Measurements from ENCODE around the gene PRF1. TPM values are rescaled to one million over a fixed set of nuclear protein-coding genes. Genes with fewer than 3 reads are reported as not detected.

Gene PRF1
- total RNA-seq, 1 experiment from 2014 or later = 6.4 TPM

DNA sequence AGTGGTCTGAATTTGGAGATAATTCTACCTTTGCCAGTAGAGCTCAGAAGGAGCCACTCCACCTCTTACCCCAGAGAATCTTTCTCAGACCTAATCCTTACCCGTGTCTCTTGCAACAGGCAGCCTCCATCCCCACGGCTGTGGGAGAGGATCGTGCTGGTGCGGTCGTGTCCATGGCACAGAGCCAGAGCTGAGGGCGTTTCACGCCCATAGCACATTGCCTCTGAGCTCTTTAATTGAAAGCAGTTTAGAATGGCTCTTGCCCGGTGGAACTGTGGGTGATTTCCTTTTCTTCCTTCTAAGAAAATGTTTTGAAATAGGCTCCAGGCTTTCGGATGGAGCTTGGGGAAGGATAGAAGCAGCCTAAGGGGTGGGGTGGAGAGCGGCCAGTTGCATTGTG, 41.5 kb downstream of the PRF1 start:
- Histone ChIP-seq H3K27me3 (ENCODE audit: insufficient read depth, low read length) (no peaks in the 10 kb centered on the region), H3K9ac (ENCODE audit: low read length) (peak overlapping the region; percentile 19; the same call in 1 of the 2 replicates), H3K79me2 (ENCODE audit: insufficient read depth, low read length) (peaks cover 11% of the 10 kb centered on the region; the same call in 1 of the 2 replicates), H3K4me1 (ENCODE audit: control insufficient read depth in 1 of 2, insufficient read depth in 2 of 2, low read length in 2 of 2) (peaks cover 19 to 80% of the 10 kb centered on the region in 2 experiments), H3K36me3 (ENCODE audit: control insufficient read depth in 1 of 2, insufficient read depth in 2 of 2, low read length in 2 of 2) (peaks cover 0 to 3% of the 10 kb centered on the region in 2 experiments; a peak in 1 of 4 replicates), H3K4me2 (ENCODE audit: low read length) (no peak overlapping the region), H4K20me1 (ENCODE audit: insufficient read depth) (no peaks in the 10 kb centered on the region), H3K9me2 (ENCODE audit: insufficient read depth) (no peaks in the 10 kb centered on the region), H3K9me3 (ENCODE audit: control insufficient read depth in 1 of 2, insufficient read depth in 1 of 2, low read depth in 1 of 2, low read length in 2 of 2) (no peaks in the 10 kb centered on the region), H2AFZ (ENCODE audit: low read depth, low read length, poor library complexity, severe bottlenecking) (no peak overlapping the region), H3K27ac (ENCODE audit: low read depth, low read length) (no peak overlapping the region; the same call in 1 of the 2 replicates), H3K4me3 (replicated peaks in 1 of 2; ENCODE audit: low read depth in 1 of 2, low read length in 2 of 2) (no peak overlapping the region)
- intact Hi-C loops (cut with micrococcal nuclease) = no loop called here
- RAD21 ChIA-PET (ENCODE audit: low non-redundant PET in 1 of 2, low total read pairs in 2 of 2, uncharacterized antibody in 2 of 2, unreplicated experiment in 2 of 2) = no interaction called here
- ATAC-seq (no peak), DNase-seq (ENCODE audit: low read depth, low spot score) (no peak)
- TF ChIP-seq SIN3A (IDR thresholded peaks at IDR 0.05; ENCODE audit: low read depth) (no peak), CEBPB (IDR thresholded peaks at IDR 0.05; ENCODE audit: low read depth) (no peak), EZH2phosphoT487 (IDR thresholded peaks at IDR 0.05; ENCODE audit: borderline replicate concordance) (no peak), ELF1 (IDR thresholded peaks at IDR 0.05; ENCODE audit: borderline replicate concordance, low read depth) (no peak), EZH2 (IDR thresholded peaks at IDR 0.05) (no peak), TCF7L2 (IDR thresholded peaks at IDR 0.05; ENCODE audit: borderline replicate concordance, extremely low read depth, insufficient read depth, insufficient read length) (no peak), SP1 (IDR thresholded peaks at IDR 0.05; ENCODE audit: low read depth) (no peak), JUND (IDR thresholded peaks at IDR 0.05) (no peak), EGR1 (IDR thresholded peaks at IDR 0.05; ENCODE audit: low read depth) (no peak), SRF (IDR thresholded peaks at IDR 0.05; ENCODE audit: low read depth) (no peak), ZNF274 (IDR thresholded peaks at IDR 0.05; ENCODE audit: low read depth, low read length) (no peak), ZFX (IDR thresholded peaks at IDR 0.05) (no peak), YY1 (IDR thresholded peaks at IDR 0.05; ENCODE audit: extremely low read depth, insufficient replicate concordance, low read depth, low read length) (no peak), POLR2A (IDR thresholded peaks at IDR 0.05; ENCODE audit: borderline replicate concordance, extremely low read depth, insufficient read depth, insufficient read length) (no peak)
- TF ChIP-seq, protein P1, sequence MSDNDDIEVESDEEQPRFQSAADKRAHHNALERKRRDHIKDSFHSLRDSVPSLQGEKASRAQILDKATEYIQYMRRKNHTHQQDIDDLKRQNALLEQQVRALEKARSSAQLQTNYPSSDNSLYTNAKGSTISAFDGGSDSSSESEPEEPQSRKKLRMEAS (IDR thresholded peaks at IDR 0.05) = no peak
- TF ChIP-seq, protein P2, sequence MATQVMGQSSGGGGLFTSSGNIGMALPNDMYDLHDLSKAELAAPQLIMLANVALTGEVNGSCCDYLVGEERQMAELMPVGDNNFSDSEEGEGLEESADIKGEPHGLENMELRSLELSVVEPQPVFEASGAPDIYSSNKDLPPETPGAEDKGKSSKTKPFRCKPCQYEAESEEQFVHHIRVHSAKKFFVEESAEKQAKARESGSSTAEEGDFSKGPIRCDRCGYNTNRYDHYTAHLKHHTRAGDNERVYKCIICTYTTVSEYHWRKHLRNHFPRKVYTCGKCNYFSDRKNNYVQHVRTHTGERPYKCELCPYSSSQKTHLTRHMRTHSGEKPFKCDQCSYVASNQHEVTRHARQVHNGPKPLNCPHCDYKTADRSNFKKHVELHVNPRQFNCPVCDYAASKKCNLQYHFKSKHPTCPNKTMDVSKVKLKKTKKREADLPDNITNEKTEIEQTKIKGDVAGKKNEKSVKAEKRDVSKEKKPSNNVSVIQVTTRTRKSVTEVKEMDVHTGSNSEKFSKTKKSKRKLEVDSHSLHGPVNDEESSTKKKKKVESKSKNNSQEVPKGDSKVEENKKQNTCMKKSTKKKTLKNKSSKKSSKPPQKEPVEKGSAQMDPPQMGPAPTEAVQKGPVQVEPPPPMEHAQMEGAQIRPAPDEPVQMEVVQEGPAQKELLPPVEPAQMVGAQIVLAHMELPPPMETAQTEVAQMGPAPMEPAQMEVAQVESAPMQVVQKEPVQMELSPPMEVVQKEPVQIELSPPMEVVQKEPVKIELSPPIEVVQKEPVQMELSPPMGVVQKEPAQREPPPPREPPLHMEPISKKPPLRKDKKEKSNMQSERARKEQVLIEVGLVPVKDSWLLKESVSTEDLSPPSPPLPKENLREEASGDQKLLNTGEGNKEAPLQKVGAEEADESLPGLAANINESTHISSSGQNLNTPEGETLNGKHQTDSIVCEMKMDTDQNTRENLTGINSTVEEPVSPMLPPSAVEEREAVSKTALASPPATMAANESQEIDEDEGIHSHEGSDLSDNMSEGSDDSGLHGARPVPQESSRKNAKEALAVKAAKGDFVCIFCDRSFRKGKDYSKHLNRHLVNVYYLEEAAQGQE (IDR thresholded peaks at IDR 0.05; ENCODE audit: low read depth) = no peak
- TF ChIP-seq, protein P3, sequence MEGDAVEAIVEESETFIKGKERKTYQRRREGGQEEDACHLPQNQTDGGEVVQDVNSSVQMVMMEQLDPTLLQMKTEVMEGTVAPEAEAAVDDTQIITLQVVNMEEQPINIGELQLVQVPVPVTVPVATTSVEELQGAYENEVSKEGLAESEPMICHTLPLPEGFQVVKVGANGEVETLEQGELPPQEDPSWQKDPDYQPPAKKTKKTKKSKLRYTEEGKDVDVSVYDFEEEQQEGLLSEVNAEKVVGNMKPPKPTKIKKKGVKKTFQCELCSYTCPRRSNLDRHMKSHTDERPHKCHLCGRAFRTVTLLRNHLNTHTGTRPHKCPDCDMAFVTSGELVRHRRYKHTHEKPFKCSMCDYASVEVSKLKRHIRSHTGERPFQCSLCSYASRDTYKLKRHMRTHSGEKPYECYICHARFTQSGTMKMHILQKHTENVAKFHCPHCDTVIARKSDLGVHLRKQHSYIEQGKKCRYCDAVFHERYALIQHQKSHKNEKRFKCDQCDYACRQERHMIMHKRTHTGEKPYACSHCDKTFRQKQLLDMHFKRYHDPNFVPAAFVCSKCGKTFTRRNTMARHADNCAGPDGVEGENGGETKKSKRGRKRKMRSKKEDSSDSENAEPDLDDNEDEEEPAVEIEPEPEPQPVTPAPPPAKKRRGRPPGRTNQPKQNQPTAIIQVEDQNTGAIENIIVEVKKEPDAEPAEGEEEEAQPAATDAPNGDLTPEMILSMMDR (IDR thresholded peaks at IDR 0.05 in 2 of 3, conservative IDR thresholded peaks at IDR 0.05 in 1 of 3; ENCODE audit: borderline replicate concordance in 1 of 3, insufficient read depth in 1 of 3, low read depth in 2 of 3, low read length in 2 of 3) = no peak
- TF ChIP-seq, protein P4, sequence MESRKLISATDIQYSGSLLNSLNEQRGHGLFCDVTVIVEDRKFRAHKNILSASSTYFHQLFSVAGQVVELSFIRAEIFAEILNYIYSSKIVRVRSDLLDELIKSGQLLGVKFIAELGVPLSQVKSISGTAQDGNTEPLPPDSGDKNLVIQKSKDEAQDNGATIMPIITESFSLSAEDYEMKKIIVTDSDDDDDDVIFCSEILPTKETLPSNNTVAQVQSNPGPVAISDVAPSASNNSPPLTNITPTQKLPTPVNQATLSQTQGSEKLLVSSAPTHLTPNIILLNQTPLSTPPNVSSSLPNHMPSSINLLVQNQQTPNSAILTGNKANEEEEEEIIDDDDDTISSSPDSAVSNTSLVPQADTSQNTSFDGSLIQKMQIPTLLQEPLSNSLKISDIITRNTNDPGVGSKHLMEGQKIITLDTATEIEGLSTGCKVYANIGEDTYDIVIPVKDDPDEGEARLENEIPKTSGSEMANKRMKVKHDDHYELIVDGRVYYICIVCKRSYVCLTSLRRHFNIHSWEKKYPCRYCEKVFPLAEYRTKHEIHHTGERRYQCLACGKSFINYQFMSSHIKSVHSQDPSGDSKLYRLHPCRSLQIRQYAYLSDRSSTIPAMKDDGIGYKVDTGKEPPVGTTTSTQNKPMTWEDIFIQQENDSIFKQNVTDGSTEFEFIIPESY (IDR thresholded peaks at IDR 0.05; ENCODE audit: extremely low read depth, insufficient replicate concordance, low read length) = no peak
- TF ChIP-seq, protein P5, sequence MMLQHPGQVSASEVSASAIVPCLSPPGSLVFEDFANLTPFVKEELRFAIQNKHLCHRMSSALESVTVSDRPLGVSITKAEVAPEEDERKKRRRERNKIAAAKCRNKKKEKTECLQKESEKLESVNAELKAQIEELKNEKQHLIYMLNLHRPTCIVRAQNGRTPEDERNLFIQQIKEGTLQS (IDR thresholded peaks at IDR 0.05) = no peak
- no TSS peak for BruUV-seq (replicated peaks)
- CTCF ChIA-PET = interaction anchor here (1.2 kb wide), 1 partner anchor 14 kb away, joined by 3 read pairs; no protein-coding TSS in a partner anchor
- POLR2A ChIA-PET = no interaction called here
